Tongue (tissue), 2 donors: Measurements from ENCODE around the gene BTRC. TPM values are rescaled to one million over a fixed set of nuclear protein-coding genes. Genes with fewer than 3 reads are reported as not detected.
A peak's percentile ranks its signal among the peaks of the same experiment; 100 is the strongest.
"Not testable (repeated sequence)": the region's sequence is repeated elsewhere in the genome, so short reads cannot be mapped to it uniquely, and the experiment has no call there.

Experiments
- DNase-seq: peaks from one replicate; pipeline ENCODE4 v3.0.0-alpha.2; 2015
- total RNA-seq: library from RNA; depleted of rRNA; stranded (reverse); fragments of >200 nt; gene quantifications from one replicate; pipeline ENCODE4 v1.2.3, GENCODE V29; 2014

BTRC gene
- total RNA-seq, 1 donor from 2014 or later, result 22.9 TPM

DNA sequence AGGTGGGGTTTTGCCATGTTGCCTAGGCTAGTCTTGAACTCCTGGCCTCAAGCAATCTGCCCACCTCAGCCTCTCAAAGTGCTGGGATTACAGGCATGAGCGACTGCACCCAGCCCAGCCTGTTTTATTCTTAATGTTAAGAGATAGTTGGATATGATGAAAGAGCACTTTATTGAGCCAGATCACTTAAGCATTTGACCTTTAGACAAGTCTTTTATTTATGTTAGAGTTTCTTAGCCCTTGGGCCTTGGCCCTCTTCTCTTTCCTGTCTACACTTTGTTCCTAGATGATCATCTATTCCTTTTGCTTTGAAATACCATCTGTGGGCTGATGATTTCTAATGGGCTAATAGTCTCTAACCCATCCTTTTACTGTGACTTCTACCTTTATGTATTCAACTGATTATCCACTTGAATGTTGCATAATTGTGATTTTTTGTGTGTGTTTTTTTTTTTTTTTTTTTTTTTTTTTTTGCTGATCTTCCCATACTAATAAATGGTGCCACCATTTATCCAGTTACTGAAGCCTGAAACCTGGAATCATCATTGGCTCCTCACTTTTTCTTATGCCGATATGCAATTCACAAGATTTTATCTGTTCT is 34.8 kb downstream of the BTRC start:
- DNase-seq, result no peak

GRCh38 chr10:101389532-101389931 is 35.6 kb downstream of the BTRC start:
- not testable (repeated sequence) for DNase-seq

DNA sequence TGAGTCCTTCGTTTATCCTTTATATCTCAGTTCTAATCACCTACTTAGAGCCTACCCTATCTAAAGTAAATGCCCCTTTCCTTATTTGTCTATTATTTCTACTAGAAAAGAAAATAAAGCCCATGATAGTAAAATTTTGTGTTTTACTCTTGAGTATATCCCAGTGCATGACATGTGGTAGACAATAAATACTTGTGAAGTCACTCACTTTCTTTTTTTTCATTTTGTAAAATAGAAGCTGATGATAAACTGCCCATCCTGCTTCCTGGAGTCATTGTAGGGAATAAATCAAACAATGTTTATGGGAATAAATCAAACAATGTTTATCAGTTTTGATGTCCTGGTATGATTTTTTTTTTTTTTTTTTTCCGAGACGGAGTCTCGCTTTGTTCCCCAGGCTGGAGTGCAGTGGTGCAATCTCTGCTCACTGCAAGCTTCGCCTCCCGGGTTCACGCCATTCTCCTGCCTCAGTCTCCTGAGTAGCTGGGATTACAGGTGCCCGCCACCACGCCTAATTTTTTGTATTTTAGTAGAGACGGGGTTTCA is 36.1 kb downstream of the BTRC start:
- no peak for DNase-seq

GRCh38 chr10:101393378-101393777 is 39.4 kb downstream of the BTRC start:
- no peak for DNase-seq

DNA sequence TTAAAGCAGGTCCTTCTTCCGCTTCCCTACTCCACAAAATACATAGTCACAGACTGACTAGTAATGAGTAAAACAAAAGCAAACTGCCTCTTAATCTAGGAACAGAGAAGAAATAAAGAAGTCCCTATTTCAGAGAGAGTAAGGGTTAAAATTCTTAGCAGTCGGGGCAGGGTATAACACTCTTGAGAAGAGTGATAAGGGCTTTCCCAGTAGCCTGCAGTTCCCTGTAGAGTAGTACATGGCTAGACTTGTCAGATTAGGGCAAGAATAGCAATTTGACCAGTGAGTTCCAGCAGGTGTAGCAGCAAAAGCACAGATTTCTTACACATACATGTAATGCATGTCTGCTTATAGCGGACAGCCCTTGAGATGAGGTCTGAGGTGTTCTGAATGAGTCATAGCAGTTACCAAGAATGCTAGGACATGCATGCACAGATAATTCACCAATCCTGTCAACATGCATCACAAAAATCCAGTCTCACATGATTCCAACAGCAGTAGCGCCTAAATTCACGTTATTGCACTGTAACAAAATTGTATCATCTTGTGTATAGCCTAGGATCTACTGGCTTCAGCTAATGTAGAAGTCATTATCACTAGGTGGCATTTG is 40.7 kb downstream of the BTRC start:
- no peak for DNase-seq

DNA sequence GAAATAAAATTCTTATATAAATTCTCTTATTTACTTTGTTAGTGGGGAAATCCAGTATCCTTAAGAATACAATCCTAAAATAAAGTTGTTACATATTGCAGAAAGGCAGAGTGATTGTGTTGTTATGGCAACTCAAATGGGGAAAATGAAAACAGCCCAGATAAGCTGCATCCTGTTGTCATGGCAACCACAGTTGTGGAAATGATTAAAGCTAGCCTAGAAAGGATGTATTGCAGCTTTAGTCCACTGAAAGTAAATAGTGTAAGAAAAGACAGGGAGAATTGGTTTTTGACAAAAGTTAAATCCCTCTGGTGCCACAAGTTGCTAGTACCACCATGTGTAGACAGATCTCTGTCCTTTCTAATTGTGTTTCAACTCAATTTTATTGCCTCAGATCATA is 43.2 kb downstream of the BTRC start:
- DNase-seq, result peak; percentile 86

GRCh38 chr10:101400585-101400984 is 46.6 kb downstream of the BTRC start:
- peak; percentile 17 for DNase-seq

DNA sequence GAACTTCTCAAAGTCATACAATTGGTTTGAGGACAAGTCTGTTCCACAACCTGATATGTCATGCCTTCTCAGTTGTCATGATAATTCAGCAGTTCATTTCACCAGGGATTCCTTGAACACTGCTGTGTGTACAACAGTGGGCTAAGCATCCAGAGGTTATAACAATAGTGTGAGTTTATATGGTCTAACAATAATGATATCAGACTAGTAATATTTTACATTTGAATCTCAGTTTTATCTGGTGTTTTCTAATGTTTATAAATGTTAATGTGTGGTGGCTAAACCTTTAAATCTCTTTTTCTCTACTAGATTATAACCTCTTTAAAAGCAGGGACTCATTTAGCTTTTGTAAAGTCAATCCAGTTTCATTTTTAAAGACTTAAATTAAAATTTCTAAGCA is 48.7 kb downstream of the BTRC start:
- no peak for DNase-seq

- DNase-seq, result no peak
Measured at GRCh38 chr10:101403161-101403560, 49.2 kb downstream of the BTRC start.

DNA sequence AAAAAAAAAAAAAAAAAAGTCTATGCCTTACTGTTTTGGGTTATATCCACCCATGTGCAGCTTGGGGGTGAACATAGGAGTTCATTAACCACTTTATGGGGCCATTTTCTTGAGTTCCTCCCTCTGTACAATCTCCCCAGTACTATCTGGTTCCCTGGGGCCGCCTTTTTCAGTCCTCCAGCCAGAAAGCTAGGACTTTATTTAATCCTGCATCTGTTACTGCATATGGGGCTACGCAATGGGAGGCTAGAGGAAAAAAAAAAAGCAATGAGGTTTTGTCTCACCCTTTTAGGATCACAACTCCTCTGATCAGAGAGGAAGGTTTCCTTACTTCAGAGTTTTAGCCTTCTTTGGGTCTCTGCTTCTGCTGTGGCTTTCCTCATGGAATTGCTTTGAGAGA is 51.0 kb downstream of the BTRC start:
- peak; percentile 62 for DNase-seq

- no peak for DNase-seq
Measured at GRCh38 chr10:101411598-101411997, 57.6 kb downstream of the BTRC start.

DNA sequence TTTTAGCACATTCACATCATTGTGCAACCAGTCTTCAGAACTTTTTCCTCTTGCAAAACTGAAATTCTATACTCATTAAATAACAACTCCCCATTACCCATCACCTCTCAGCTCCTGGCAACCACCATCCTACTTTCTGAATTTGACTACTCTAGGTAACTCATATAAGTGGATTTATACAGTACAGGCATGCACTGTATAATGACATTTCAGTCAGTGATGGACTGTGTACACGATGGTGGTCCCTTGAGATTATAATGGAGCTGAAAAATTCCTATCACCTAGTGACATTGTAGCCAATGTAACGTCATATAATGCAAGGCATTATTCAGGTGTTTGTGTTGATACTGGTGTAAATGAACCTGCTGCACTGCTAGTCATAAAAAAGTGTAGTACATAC is 60.1 kb downstream of the BTRC start:
- no peak for DNase-seq

- DNase-seq, result no peak
Measured at GRCh38 chr10:101415884-101416283, 61.9 kb downstream of the BTRC start.

GRCh38 chr10:101421967-101422366 is 68.0 kb downstream of the BTRC start:
- not testable (repeated sequence) for DNase-seq

- no peak for DNase-seq
Measured at GRCh38 chr10:101425535-101425934, 71.6 kb downstream of the BTRC start.

DNA sequence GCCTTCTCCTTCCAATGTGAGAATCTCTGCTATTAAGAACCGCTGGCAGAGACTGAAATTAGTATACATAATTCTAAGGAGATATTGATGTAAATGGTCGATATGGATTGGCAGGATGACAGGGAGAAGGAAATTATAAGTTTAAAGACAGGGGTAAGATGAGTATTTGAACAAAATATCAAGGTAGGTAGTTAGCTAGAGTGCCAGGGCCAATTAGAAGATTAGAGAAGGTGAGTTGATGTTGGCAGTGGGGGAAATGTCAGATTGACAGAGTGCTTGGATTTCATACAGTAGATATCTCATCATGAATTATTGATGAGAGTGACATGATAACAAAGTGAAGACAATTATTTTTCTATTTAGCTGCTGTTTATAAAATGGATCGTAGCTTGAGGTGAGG is 74.1 kb downstream of the BTRC start:
- no peak for DNase-seq

GRCh38 chr10:101429423-101429822 is 75.5 kb downstream of the BTRC start:
- no peak for DNase-seq

DNA sequence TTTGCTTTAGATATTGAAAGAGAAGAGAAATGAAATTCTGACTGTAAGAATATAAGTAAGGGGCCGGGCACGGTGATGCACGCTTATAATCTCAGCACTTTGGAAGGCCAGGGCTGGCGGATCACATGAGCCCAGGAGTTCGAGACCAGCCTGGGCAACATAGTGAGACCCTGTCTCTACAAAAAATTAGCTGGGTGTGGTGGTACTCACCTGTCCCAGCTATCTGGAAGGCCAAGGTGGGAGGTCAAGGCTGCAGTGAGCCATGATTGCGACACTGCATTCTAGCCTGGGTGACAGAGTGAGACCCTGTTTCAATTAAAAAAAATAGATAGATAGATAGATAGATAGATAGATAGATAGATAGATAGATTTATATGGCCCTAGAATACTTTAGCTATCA is 82.3 kb downstream of the BTRC start:
- no peak for DNase-seq

GRCh38 chr10:101438881-101439391 is 85.0 kb downstream of the BTRC start:
- DNase-seq, result peak; percentile 14

DNA sequence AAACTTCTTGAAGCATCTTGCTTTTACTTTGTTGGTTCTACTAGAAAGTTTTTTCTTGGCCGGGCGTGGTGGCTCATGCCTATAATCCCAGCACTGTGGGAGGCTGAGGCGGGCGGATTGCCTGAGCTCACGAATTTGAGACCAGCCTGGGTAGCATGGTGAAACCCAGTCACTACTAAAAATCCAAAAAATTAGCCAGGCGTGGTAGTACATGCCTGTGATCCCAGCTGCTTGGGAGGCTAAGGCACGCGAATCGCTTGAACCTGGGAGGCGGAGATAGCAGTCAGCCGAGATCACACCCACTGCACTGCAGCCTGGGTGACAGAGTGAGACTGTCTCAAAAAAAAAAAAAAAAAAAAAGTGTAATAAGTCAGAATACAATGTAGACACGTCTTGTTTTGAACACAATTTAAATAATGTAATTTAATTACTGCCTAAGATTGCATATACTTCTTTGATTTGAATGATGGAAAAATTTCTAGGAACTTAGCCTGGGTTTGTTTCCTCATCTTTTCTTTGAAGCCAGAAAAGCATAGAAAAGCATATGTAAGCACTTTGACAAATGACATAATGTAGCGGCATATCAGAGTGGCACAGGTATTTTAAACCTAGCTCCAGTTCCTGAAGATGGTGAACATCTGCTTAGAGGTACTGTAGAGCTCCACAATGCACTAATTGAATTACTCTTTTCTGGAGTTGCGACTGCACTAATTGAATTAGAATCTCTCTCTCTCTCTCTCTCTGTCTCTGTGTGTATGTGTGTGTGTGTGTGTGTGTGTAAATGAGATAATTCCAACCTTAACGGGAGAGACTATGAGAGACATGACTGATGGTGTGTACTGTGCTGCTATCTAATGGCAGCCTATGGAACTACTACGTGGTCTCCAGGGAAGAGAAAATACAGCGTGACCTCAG is 87.8 kb downstream of the BTRC start:
- DNase-seq, result peak; percentile 82

DNA sequence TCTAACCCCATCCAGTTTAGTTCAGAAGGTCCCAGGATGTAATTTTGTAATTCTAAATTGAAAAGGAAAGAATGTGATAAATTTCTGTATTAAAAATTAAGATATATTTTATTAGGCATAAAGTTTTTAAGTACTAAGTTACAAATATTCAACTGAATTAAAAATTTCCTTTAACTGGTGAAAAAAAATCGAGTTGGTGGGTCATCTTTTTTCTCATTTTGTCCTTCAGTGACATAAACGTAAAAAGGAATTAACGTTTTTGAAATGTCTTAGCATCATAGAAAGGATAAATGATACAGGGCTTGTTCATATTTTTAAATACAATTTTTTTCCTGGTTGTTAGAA is 88.5 kb downstream of the BTRC start:
- no peak for DNase-seq

GRCh38 chr10:101444058-101444898 is 90.3 kb downstream of the BTRC start:
- DNase-seq, result no peak
